Measurements from ENCODE around the gene EFHC1.

- TF ChIP-seq, protein P1, sequence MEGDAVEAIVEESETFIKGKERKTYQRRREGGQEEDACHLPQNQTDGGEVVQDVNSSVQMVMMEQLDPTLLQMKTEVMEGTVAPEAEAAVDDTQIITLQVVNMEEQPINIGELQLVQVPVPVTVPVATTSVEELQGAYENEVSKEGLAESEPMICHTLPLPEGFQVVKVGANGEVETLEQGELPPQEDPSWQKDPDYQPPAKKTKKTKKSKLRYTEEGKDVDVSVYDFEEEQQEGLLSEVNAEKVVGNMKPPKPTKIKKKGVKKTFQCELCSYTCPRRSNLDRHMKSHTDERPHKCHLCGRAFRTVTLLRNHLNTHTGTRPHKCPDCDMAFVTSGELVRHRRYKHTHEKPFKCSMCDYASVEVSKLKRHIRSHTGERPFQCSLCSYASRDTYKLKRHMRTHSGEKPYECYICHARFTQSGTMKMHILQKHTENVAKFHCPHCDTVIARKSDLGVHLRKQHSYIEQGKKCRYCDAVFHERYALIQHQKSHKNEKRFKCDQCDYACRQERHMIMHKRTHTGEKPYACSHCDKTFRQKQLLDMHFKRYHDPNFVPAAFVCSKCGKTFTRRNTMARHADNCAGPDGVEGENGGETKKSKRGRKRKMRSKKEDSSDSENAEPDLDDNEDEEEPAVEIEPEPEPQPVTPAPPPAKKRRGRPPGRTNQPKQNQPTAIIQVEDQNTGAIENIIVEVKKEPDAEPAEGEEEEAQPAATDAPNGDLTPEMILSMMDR (IDR thresholded peaks at IDR 0.05) = no peak
- TF ChIP-seq POLR2A (IDR thresholded peaks at IDR 0.05) = no peak
Measured at GRCh38 chr6:52539607-52540006, 119.5 kb downstream of the EFHC1 start.
